Retina (tissue), 1 donor: ENCODE measurements around the gene SFXN4.
"Not testable (repeated sequence)": the region's sequence is repeated elsewhere in the genome, so short reads cannot be mapped to it uniquely, and the experiment has no call there.

ENCODE experiments used
- DNase-seq: peaks from one replicate; pipeline ENCODE4 v3.0.0-alpha.2; 2016

SFXN4 gene

GRCh38 chr10:119104654-119105015, 60.9 kb downstream of the SFXN4 start:
- DNase-seq = peak; percentile 63

GRCh38 chr10:119103903-119104653, 61.4 kb downstream of the SFXN4 start, which contains the start of gene DENND10:
TSS of gene DENND10 (plus strand) at chr10:119104113. CDS start at chr10:119104143, 30 bp downstream.
- peak; percentile 91 for DNase-seq

GRCh38 chr10:119103241-119103902, 62.1 kb downstream of the SFXN4 start:
- peak; percentile 28 for DNase-seq

DNA sequence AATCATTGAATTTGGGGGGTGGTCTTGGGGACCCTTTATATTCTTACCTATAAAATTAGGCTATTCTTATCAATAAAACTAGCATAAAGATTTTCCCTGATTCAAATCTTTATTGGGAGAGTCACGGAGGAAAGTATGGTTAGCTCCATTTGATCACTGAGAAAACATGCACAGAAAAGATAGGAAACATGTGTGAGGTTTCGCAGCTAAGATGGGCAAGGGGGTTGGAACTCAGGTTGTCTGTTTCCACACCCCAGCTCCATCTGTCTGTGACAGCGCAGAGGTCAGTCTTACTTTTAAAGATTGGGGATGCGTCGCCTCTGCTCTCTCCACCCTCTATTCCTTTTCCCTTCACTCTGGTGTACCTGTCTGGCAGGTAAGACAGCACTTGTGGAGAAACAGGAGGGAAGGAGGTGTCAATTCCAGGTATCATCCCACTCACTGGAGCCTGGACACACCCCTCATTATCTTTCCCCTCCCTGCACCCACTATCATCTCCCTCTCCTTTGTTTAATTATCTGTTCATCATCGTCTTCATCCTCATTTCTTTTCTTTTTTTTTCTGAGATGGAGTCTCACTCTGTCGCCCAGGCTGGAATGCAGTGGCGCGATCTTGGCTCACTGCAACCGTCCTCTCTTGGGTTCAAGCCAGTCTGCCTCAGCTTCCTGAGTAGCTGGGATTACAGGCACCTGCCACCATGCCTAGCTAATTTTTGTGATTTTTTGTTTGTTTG, 64.0 kb downstream of the SFXN4 start:
- DNase-seq = no peak

DNA sequence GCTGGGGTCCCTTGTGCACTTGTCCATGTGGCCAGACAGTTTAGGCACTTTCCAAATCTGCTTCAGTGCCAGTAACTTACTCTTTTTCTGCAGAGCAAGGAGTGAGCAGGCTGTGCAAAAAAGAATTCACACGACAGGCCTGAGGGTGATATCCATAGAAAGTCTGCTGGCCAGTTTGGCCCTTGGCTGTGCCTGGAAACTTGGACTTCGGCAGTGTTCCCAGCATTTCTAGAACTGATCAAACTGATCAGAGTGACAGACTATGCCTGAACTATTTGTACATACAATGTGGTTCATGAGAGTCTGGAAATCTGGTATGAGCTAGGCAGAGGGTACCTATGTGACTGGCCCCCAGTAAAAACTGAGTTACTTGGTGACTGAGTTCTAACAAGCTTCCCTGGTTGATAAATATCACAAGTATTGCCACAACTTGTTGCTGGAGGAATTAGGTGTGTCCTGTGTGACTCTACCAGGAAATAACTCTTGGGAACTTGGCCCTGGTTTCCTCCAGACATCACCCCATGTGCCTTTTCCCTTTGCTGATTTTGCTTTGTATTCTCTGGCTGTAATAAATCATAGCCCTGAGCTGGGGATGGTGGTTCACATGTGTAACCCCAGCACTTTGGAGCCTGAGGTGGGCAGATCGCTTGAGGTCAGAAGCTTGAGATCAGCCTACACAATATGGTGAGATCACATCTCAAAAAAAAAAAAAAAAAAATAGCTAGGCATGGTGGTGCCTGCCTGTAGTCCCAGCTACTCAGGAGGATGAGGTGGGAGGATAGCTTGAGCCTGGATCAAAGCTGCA, 64.9 kb downstream of the SFXN4 start:
- no peak for DNase-seq

- no peak for DNase-seq
Measured at GRCh38 chr10:119098576-119098975, 66.9 kb downstream of the SFXN4 start.

DNA sequence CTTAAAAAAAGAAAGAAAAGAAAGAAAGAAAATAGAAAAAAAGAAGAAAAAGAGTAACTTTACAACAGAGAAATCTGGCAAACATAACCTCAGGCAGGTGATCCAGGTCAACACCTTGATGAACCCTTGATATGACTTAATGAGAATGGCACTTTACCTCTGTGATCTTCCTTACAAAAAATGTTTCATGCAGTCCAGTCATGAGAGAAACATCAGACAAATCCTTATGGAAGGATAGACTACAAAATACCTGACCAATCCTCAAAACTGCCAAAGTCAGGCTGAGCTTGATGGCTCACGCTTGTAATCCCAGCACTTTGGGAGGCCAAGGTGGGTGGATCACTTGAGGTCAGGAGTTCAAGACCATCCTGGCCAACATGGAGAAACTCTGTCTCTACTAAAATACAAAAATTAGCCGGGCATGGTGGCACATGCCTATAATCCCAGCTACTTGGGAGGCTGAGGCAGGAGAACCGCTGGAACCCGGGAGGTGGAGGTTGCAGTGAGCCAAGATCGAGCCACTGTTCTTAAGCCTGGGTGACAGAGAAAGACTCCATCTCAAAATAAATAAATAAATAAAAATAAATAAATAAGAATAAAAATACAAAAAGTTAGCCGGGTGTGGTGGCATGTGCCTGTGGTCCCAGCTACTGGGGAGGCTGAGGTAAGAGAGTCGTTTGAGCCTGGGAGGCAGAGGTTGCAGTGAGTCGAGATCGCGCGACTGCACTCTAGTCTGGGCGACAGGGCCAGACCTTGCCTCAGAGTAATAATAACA, 68.7 kb downstream of the SFXN4 start:
- not testable (repeated sequence) for DNase-seq

DNA sequence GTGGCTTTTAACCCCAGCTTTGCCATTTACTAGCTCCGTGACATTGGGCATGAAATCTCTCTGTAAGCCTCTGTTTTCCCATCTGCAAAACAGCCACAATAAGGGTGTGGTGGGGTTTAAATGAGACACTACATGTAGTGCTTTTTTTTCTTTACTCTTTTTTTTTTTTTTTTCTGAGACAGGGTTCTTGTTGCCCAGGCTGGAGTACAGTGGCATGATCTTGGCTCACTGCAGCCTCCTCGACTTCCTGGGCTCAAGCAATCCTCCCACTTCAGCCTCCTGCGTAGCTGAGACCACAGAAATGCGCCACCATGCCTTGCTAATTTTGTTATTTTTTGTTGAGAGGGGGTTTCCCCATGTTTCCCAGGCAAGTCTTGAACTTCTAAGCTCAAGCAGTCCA, 69.9 kb downstream of the SFXN4 start:
- DNase-seq = no peak

DNA sequence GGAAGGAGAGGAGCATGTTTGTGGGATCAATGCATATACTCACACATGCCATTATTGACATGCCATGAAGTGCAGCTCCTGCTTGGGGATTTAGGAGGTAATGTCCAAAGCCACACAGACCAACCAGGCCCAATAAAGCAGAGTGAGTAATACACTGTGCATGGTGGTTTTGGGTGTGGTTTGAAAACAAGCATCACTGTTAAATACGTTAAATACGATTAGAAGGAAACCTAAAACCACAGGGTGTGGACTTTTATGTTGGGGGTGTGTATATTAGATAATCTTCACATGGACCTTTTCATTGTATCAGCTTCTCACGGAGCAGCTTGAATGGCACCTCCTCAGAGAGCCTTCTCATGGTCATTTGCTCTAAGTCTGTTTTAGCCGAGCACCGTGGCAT, 74.5 kb downstream of the SFXN4 start:
- DNase-seq = no peak
